ENCODE results near the gene KCNMA1.

- TF ChIP-seq CTCF (IDR thresholded peaks at IDR 0.05 in 4 of 5, conservative IDR thresholded peaks at IDR 0.05 in 1 of 5): no peak
- TF ChIP-seq POLR2A (IDR thresholded peaks at IDR 0.05): no peak
Measured at GRCh38 chr10:77641344-77641743, 3.7 kb upstream of the KCNMA1 start.
